LNCaP clone FGC (cell line): ENCODE results near the gene CD6.
A peak's percentile ranks its signal among the peaks of the same experiment; 100 is the strongest.

Source experiments
- DNase-seq: peaks from one replicate; pipeline ENCODE4 v3.0.0-alpha.2; 2011; ENCODE audit warnings: low read depth
- H3K4me3 ChIP-seq: 2 replicates; pipeline ENCODE4 v1.5.1; 2011; ENCODE audit warnings: mild to moderate bottlenecking, low read depth, low read length, control low read depth
- TF ChIP-seq, protein P1 (sequence below): IDR thresholded peaks from 2 replicates; pipeline ENCODE4 v1.5.1; 2012; ENCODE audit warnings: mild to moderate bottlenecking; ENCODE audit not compliant: control insufficient read depth, insufficient read depth; ENCODE audit errors: extremely low read depth

The CD6 gene, protein sequence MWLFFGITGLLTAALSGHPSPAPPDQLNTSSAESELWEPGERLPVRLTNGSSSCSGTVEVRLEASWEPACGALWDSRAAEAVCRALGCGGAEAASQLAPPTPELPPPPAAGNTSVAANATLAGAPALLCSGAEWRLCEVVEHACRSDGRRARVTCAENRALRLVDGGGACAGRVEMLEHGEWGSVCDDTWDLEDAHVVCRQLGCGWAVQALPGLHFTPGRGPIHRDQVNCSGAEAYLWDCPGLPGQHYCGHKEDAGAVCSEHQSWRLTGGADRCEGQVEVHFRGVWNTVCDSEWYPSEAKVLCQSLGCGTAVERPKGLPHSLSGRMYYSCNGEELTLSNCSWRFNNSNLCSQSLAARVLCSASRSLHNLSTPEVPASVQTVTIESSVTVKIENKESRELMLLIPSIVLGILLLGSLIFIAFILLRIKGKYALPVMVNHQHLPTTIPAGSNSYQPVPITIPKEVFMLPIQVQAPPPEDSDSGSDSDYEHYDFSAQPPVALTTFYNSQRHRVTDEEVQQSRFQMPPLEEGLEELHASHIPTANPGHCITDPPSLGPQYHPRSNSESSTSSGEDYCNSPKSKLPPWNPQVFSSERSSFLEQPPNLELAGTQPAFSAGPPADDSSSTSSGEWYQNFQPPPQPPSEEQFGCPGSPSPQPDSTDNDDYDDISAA

DNA sequence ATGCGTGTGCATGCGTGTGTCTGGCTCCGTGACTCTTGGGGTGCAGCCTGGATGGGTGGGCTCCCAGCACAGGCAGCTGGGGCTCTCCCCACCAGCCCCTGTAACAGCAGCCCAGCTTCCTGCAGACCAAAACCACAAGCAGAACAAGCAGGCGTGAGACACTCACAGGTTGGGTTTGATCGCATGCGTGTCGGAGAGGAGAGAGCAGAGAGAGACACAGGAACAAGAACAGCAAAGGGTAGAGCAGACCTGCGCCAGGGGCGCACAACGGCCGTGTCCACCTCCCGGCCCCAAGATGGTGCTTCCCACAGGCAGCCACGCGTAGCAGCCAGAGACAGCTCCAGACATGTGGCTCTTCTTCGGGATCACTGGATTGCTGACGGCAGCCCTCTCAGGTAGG, at the start of gene CD6:
Gene CD6, plus strand, starts transcription at position 161 of the 400 bp plus-strand sequence. Its CDS starts 186 bp downstream, at position 347.
- no peak within 1 kb of the TSS for H3K4me3 ChIP-seq
- TF ChIP-seq, protein P1, sequence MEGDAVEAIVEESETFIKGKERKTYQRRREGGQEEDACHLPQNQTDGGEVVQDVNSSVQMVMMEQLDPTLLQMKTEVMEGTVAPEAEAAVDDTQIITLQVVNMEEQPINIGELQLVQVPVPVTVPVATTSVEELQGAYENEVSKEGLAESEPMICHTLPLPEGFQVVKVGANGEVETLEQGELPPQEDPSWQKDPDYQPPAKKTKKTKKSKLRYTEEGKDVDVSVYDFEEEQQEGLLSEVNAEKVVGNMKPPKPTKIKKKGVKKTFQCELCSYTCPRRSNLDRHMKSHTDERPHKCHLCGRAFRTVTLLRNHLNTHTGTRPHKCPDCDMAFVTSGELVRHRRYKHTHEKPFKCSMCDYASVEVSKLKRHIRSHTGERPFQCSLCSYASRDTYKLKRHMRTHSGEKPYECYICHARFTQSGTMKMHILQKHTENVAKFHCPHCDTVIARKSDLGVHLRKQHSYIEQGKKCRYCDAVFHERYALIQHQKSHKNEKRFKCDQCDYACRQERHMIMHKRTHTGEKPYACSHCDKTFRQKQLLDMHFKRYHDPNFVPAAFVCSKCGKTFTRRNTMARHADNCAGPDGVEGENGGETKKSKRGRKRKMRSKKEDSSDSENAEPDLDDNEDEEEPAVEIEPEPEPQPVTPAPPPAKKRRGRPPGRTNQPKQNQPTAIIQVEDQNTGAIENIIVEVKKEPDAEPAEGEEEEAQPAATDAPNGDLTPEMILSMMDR, result no peak
- DNase-seq, result no peak

DNA sequence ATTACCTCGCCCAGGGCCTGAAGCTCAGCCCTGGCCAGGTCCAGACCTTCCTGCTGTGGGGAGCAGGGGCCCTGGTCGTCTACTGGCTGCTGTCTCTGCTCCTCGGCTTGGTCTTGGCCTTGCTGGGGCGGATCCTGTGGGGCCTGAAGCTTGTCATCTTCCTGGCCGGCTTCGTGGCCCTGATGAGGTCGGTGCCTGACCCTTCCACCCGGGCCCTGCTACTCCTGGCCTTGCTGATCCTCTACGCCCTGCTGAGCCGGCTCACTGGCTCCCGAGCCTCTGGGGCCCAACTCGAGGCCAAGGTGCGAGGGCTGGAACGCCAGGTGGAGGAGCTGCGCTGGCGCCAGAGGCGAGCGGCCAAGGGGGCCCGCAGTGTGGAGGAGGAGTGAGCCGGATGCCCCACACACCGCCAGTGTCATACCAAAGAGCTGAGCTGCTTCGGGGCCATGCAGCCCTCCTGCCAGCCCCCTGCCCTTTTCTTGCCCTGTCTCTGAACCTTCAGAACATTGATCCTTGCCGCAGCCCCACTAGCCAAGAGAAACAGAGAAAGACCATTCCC, 49.6 kb upstream of the CD6 start:
- TF ChIP-seq, protein P1, result no peak
- DNase-seq, result no peak
- H3K4me3 ChIP-seq, result no peak overlapping the region

DNA sequence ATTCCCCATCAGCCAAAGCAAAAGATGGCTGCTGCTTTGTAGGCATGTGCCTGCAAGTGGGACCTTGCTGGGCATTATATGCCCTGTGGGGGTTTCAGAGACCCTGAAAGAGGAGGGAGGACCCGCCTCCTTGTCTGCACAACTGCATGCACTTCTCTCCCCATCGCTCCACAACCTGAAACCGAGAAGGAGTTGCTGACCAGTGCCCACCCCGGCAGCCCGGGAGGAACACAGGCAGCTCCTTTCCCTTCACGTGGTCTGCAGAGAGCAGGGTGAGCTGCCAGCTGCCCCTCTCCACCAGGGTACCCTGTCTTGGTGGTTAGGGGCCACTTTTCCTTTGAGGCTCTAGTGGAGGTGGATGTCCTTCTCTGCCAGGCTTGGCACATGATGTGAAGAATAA, 48.6 kb upstream of the CD6 start:
- H3K4me3 ChIP-seq, result no peak overlapping the region
- TF ChIP-seq, protein P1, result no peak
- DNase-seq, result no peak

DNA sequence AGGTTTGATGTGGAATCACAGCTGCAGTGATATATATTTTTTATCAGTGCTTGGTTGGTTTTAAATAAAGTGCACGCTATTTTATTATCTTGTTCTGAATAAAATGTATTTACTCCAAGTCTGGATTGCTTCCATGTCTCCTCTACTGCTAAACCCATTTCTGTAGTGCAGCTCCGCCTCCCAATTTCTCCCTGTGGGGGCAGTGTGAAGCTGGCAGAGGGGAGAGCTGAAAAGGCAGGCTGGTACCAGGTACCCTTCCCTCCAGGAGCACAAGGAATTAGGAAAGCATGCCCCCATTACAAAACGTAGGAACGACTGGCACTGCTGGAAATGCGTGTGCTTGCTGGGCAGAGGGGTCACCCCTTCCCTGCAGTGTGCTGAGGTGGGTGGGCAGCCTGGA, 48.2 kb upstream of the CD6 start:
- no peak for DNase-seq
- peak overlapping the region; percentile 85 for H3K4me3 ChIP-seq
- TF ChIP-seq, protein P1, result no peak

DNA sequence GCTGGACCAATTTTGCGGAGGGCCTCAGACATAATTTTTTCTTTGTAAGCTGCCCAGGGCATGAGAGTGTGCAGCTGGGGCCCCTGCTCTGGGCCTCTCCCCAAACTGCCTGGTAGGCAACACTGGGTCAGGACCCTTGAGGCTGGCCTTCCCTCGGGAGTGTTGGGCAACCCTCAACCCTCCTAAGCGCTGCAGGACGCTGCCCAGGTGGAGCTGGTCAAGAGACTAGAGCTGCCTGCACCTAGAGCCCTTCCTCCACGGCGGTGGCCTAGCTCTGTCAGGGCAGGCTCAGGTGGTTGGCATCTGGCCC, 47.7 kb upstream of the CD6 start:
- peak overlapping the region; percentile 85 for H3K4me3 ChIP-seq
- no peak for DNase-seq
- TF ChIP-seq, protein P1, result no peak

DNA sequence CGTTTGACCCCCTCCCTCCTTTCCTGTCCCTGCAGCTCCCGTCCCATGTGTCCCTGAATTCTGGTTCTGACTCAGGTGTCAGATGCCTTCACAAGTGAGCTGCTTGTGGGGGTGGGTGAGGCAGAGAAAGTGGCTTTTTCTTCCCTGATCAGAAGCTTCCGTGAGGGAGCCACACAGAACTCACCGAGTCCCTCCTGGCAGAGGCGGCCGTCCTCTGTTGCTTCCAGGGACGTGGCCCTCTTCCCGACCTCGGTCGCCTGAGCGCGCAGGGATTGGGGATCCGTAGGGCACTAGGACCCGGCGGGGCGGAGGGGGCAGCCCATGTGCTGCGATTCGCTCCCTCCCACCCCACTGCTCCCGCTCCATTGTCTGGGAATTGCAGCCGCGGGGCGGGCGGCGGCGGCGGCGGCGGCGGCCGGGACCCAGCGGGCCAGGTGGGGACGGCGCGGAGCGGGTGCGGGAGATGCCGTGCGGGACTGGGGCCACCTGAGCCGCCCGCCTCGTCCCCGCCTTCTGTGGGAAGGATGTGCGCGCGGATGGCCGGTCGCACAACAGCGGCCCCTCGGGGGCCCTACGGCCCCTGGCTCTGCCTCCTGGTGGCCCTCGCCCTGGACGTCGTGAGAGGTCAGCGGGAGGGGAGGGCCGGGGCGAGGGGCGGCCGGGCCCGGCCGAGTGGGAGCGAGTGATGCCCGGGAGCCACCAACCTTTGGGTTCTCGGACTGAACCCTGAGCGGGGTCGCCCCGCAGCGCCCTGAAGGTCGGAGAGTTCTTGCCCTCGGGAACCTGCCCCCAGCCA, 47.2 kb upstream of the CD6 start, which contains the start of gene TMEM132A:
Gene TMEM132A, plus strand, starts transcription at position 351 of the 796 bp plus-strand sequence. Its CDS starts 174 bp downstream, at position 525.
- peak within 1 kb of the TSS; percentile 85 for H3K4me3 ChIP-seq
- TF ChIP-seq, protein P1, result peak; percentile 0; the same call in 1 of the 2 replicates
- DNase-seq, result peak; percentile 65
